ENCODE data around the gene CNN2.

- no peak for TF ChIP-seq MAFG (CRISPR knock-in tag; IDR thresholded peaks at IDR 0.05)
- TF ChIP-seq CEBPG (CRISPR knock-in tag; IDR thresholded peaks at IDR 0.05): no peak
- TF ChIP-seq ZNF644 (CRISPR knock-in tag; IDR thresholded peaks at IDR 0.05; ENCODE audit: low read depth): no peak
- no peak for TF ChIP-seq NFATC3 (CRISPR knock-in tag; IDR thresholded peaks at IDR 0.05)
- TF ChIP-seq HNRNPK (IDR thresholded peaks at IDR 0.05; ENCODE audit: low read depth, low read length, poor library complexity, severe bottlenecking): no peak
- no peak for TF ChIP-seq BRF2 (CRISPR knock-in tag; IDR thresholded peaks at IDR 0.05)
Measured at GRCh38 chr19:1004803-1005664, 21.4 kb upstream of the CNN2 start.

Data from HepG2 (cell line).